Measurements from ENCODE around the gene INS.
"Not testable (repeated sequence)": the region's sequence is repeated elsewhere in the genome, so short reads cannot be mapped to it uniquely, and the experiment has no call there.

The INS gene

GRCh38 chr11:2180789-2181370 is 19.9 kb upstream of the INS start:
- no peak for DNase-seq

- DNase-seq, result no peak
Measured at GRCh38 chr11:2180347-2180746, 19.3 kb upstream of the INS start.

- no peak for DNase-seq
Measured at GRCh38 chr11:2179516-2179915, 18.5 kb upstream of the INS start.

- no peak for DNase-seq
Measured at GRCh38 chr11:2178906-2179494, 18.0 kb upstream of the INS start.

GRCh38 chr11:2178055-2178773 is 17.2 kb upstream of the INS start:
- not testable (repeated sequence) for DNase-seq

- no peak for DNase-seq
Measured at GRCh38 chr11:2177076-2177475, 16.1 kb upstream of the INS start.

- no peak for DNase-seq
Measured at GRCh38 chr11:2176389-2176900, 15.4 kb upstream of the INS start.

- no peak for DNase-seq
Measured at GRCh38 chr11:2175659-2176058, 14.7 kb upstream of the INS start.

- no peak for DNase-seq
Measured at GRCh38 chr11:2174361-2174760, 13.4 kb upstream of the INS start.

- DNase-seq, result no peak
Measured at GRCh38 chr11:2173761-2174160, 12.8 kb upstream of the INS start.

- DNase-seq, result no peak
Measured at GRCh38 chr11:2173150-2173693, 12.2 kb upstream of the INS start.

GRCh38 chr11:2172676-2173075 is 11.7 kb upstream of the INS start:
- DNase-seq, result no peak

GRCh38 chr11:2171591-2172003 is 10.6 kb upstream of the INS start, which contains the start of gene TH:
Gene TH (minus strand): TSS chr11:2171815. CDS start chr11:2171786, 29 bp downstream.
- no peak for DNase-seq

GRCh38 chr11:2169626-2170570 is 8.9 kb upstream of the INS start:
- DNase-seq, result no peak

- no peak for DNase-seq
Measured at GRCh38 chr11:2169005-2169378, 8.0 kb upstream of the INS start.

GRCh38 chr11:2168286-2169004 is 7.4 kb upstream of the INS start:
- no peak for DNase-seq

- no peak for DNase-seq
Measured at GRCh38 chr11:2167141-2168045, 6.4 kb upstream of the INS start.

- no peak for DNase-seq
Measured at GRCh38 chr11:2166091-2166851, 5.3 kb upstream of the INS start.

- DNase-seq, result no peak
Measured at GRCh38 chr11:2165571-2165970, 4.6 kb upstream of the INS start.
